ENCODE data around the gene CXXC4. TPM values are rescaled to one million over a fixed set of nuclear protein-coding genes. Genes with fewer than 3 reads are reported as not detected.

CXXC4 gene
- total RNA-seq, 1 experiment from 2014 or later, result 0.54 TPM

DNA sequence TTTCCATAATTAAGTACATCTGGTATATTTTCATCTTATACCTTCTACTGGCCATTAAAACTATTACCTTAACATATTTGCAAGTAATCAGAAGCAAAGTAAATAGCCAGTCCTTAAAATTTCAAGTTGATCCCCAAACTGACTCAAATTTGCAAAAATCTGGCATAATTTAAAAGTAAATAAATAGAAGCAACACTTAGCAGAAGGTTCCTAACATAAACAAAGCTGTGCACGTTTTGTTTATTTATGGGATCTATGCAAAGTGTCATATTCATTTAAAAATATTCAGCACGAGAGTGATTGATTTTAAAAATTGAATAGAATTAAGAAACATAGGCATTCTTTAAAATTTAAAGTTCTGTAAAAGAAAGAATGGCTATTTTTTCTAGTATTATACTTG, 9.8 kb upstream of the CXXC4 start:
- Histone ChIP-seq H3K27me3 (ENCODE audit: insufficient read depth, low read length) (no peaks in the 10 kb centered on the region), H3K79me2 (ENCODE audit: insufficient read depth, low read length) (no peaks in the 10 kb centered on the region), H3K36me3 (ENCODE audit: control insufficient read depth in 1 of 2, insufficient read depth in 2 of 2, low read length in 2 of 2) (no peaks in the 10 kb centered on the region), H3K4me3 (replicated peaks in 1 of 2; ENCODE audit: low read depth in 1 of 2, low read length in 2 of 2) (no peak overlapping the region), H4K20me1 (ENCODE audit: insufficient read depth) (no peaks in the 10 kb centered on the region), H3K9me2 (ENCODE audit: insufficient read depth) (no peaks in the 10 kb centered on the region), H2AFZ (ENCODE audit: low read depth, low read length, poor library complexity, severe bottlenecking) (no peak overlapping the region), H3K4me2 (ENCODE audit: low read length) (no peak overlapping the region), H3K27ac (ENCODE audit: low read depth, low read length) (no peak overlapping the region), H3K9ac (ENCODE audit: low read length) (no peak overlapping the region), H3K9me3 (ENCODE audit: control insufficient read depth in 1 of 2, insufficient read depth in 1 of 2, low read depth in 1 of 2, low read length in 2 of 2) (no peaks in the 10 kb centered on the region), H3K4me1 (ENCODE audit: control insufficient read depth in 1 of 2, insufficient read depth in 2 of 2, low read length in 2 of 2) (no peaks in the 10 kb centered on the region)
- ChIA-PET RAD21 (ENCODE audit: low non-redundant PET in 1 of 2, low total read pairs in 2 of 2, uncharacterized antibody in 2 of 2, unreplicated experiment in 2 of 2) (no interaction called here), POLR2A (no interaction called here), CTCF (no interaction called here)
- DNase-seq (ENCODE audit: low read depth, low spot score) (no peak), ATAC-seq (no peak)
- BruUV-seq (replicated peaks), result no TSS peak
- intact Hi-C loops (cut with micrococcal nuclease), result no loop called here
- TF ChIP-seq ELF1 (IDR thresholded peaks at IDR 0.05; ENCODE audit: borderline replicate concordance, low read depth), result no peak
- no peak for TF ChIP-seq SRF (IDR thresholded peaks at IDR 0.05; ENCODE audit: low read depth)

DNA sequence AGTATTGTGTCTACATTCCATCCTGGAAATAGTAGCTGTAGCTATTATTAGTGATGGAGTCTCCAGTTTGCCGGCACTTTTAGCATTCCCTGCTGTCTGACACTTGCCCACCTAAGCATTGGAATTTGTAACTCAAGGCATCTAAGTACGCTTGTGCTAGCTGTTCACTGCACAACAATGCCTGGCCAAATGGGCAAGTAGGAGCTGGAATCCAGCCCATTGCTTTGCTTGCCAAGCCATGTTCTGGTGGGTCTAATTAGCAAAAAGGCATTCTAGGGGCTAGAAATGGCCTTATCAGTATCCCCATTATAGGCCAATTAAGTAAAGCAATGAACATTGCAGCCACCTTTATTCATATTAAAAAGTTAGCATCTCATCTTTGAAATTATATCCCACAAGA, 7.8 kb upstream of the CXXC4 start:
- ChIA-PET POLR2A (no interaction called here), CTCF (no interaction called here), RAD21 (ENCODE audit: low non-redundant PET in 1 of 2, low total read pairs in 2 of 2, uncharacterized antibody in 2 of 2, unreplicated experiment in 2 of 2) (no interaction called here)
- DNase-seq (ENCODE audit: low read depth, low spot score), result no peak
- H3K4me3 ChIP-seq (replicated peaks in 1 of 2; ENCODE audit: low read depth in 1 of 2, low read length in 2 of 2), result no peak overlapping the region
- no peaks in the 10 kb centered on the region for H3K36me3 ChIP-seq (ENCODE audit: control insufficient read depth in 1 of 2, insufficient read depth in 2 of 2, low read length in 2 of 2)
- no peak overlapping the region for H2AFZ ChIP-seq (ENCODE audit: low read depth, low read length, poor library complexity, severe bottlenecking)
- H3K79me2 ChIP-seq (ENCODE audit: insufficient read depth, low read length), result no peaks in the 10 kb centered on the region
- H3K27me3 ChIP-seq (ENCODE audit: insufficient read depth, low read length), result no peaks in the 10 kb centered on the region
- no peak overlapping the region for H3K9ac ChIP-seq (ENCODE audit: low read length)
- no peaks in the 10 kb centered on the region for H4K20me1 ChIP-seq (ENCODE audit: insufficient read depth)
- H3K27ac ChIP-seq (ENCODE audit: low read depth, low read length), result no peak overlapping the region
- TF ChIP-seq CBX3 (IDR thresholded peaks at IDR 0.05; ENCODE audit: low read depth) (no peak), EGR1 (IDR thresholded peaks at IDR 0.05; ENCODE audit: low read depth) (no peak), EZH2phosphoT487 (IDR thresholded peaks at IDR 0.05; ENCODE audit: borderline replicate concordance) (no peak), ZFX (IDR thresholded peaks at IDR 0.05) (no peak), POLR2A (IDR thresholded peaks at IDR 0.05; ENCODE audit: borderline replicate concordance, extremely low read depth, insufficient read depth, insufficient read length) (no peak)
- TF ChIP-seq, protein P1, sequence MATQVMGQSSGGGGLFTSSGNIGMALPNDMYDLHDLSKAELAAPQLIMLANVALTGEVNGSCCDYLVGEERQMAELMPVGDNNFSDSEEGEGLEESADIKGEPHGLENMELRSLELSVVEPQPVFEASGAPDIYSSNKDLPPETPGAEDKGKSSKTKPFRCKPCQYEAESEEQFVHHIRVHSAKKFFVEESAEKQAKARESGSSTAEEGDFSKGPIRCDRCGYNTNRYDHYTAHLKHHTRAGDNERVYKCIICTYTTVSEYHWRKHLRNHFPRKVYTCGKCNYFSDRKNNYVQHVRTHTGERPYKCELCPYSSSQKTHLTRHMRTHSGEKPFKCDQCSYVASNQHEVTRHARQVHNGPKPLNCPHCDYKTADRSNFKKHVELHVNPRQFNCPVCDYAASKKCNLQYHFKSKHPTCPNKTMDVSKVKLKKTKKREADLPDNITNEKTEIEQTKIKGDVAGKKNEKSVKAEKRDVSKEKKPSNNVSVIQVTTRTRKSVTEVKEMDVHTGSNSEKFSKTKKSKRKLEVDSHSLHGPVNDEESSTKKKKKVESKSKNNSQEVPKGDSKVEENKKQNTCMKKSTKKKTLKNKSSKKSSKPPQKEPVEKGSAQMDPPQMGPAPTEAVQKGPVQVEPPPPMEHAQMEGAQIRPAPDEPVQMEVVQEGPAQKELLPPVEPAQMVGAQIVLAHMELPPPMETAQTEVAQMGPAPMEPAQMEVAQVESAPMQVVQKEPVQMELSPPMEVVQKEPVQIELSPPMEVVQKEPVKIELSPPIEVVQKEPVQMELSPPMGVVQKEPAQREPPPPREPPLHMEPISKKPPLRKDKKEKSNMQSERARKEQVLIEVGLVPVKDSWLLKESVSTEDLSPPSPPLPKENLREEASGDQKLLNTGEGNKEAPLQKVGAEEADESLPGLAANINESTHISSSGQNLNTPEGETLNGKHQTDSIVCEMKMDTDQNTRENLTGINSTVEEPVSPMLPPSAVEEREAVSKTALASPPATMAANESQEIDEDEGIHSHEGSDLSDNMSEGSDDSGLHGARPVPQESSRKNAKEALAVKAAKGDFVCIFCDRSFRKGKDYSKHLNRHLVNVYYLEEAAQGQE (IDR thresholded peaks at IDR 0.05; ENCODE audit: low read depth), result no peak
- TF ChIP-seq, protein P2, sequence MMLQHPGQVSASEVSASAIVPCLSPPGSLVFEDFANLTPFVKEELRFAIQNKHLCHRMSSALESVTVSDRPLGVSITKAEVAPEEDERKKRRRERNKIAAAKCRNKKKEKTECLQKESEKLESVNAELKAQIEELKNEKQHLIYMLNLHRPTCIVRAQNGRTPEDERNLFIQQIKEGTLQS (IDR thresholded peaks at IDR 0.05), result no peak
- H3K4me2 ChIP-seq (ENCODE audit: low read length), result no peak overlapping the region
- no peaks in the 10 kb centered on the region for H3K4me1 ChIP-seq (ENCODE audit: control insufficient read depth in 1 of 2, insufficient read depth in 2 of 2, low read length in 2 of 2)
- intact Hi-C loops (cut with micrococcal nuclease), result no loop called here
- no peak for ATAC-seq
- no peaks in the 10 kb centered on the region for H3K9me2 ChIP-seq (ENCODE audit: insufficient read depth)
- H3K9me3 ChIP-seq (ENCODE audit: control insufficient read depth in 1 of 2, insufficient read depth in 1 of 2, low read depth in 1 of 2, low read length in 2 of 2), result no peaks in the 10 kb centered on the region
- no TSS peak for BruUV-seq (replicated peaks)

Data from HCT116 (cell line).